ENCODE results near the gene DENR. TPM values are rescaled to one million over a fixed set of nuclear protein-coding genes. Genes with fewer than 3 reads are reported as not detected.

DENR gene
- polyA plus RNA-seq, 1 donor from 2014 or later = 85.1 TPM

DNA sequence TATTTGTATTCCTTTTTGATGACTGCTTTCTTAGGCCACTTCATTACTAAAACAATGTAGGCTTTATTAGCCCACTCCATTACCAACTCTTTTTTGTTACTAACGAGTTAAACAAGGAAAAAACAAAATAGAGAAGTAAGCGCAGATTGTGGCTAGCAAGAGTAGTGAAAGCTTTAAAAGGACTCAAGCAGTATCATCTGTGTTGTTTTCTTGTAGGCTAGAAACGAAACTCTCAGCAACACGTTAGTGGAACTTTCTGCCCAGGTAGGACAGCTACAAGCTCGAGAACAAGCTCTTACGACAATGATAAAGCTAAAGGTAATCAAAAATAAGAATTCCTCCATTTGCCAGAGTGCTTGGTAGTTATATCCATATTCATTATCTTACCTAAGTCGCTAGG is 32.9 kb downstream of the DENR start:
- no peak overlapping the region for H3K4me2 ChIP-seq (ENCODE audit: low read length)
- no peak for TF ChIP-seq EZH2 (IDR thresholded peaks at IDR 0.05; ENCODE audit: borderline replicate concordance, insufficient read depth, low read length, poor library complexity, severe bottlenecking)
- no peak for TF ChIP-seq POLR2AphosphoS5 (IDR thresholded peaks at IDR 0.05)
- TF ChIP-seq, protein P1, sequence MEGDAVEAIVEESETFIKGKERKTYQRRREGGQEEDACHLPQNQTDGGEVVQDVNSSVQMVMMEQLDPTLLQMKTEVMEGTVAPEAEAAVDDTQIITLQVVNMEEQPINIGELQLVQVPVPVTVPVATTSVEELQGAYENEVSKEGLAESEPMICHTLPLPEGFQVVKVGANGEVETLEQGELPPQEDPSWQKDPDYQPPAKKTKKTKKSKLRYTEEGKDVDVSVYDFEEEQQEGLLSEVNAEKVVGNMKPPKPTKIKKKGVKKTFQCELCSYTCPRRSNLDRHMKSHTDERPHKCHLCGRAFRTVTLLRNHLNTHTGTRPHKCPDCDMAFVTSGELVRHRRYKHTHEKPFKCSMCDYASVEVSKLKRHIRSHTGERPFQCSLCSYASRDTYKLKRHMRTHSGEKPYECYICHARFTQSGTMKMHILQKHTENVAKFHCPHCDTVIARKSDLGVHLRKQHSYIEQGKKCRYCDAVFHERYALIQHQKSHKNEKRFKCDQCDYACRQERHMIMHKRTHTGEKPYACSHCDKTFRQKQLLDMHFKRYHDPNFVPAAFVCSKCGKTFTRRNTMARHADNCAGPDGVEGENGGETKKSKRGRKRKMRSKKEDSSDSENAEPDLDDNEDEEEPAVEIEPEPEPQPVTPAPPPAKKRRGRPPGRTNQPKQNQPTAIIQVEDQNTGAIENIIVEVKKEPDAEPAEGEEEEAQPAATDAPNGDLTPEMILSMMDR (IDR thresholded peaks at IDR 0.05; ENCODE audit: poor library complexity, severe bottlenecking) = no peak

GRCh38 chr12:122788387-122788786 is 35.8 kb downstream of the DENR start:
- Histone ChIP-seq H3F3A (ENCODE audit: insufficient read depth, low read length, poor library complexity, severe bottlenecking) (no peaks in the 10 kb centered on the region), H3K27me3 (ENCODE audit: insufficient read depth, low read depth, low read length) (no peaks in the 10 kb centered on the region), H3K27ac (ENCODE audit: low read length) (no peak overlapping the region), H3K79me2 (replicated peaks; ENCODE audit: insufficient read depth, low read length) (no peaks in the 10 kb centered on the region), H3K36me3 (ENCODE audit: insufficient read depth, low read length) (no peaks in the 10 kb centered on the region), H3K9ac (ENCODE audit: low read length) (no peak overlapping the region), H3K4me2 (ENCODE audit: low read length) (no peak overlapping the region), H4K20me1 (ENCODE audit: insufficient read depth) (no peaks in the 10 kb centered on the region), H3K4me3 (ENCODE audit: low read length) (no peak overlapping the region), H2AFZ (ENCODE audit: low read depth, low read length) (no peak overlapping the region), H3K9me3 (ENCODE audit: low read length) (no peaks in the 10 kb centered on the region), H3K9me2 (ENCODE audit: insufficient read depth, low read length) (no peaks in the 10 kb centered on the region)
- TF ChIP-seq SMC3 (conservative IDR thresholded peaks at IDR 0.05; ENCODE audit: poor library complexity) = no peak
- TF ChIP-seq, protein P2, sequence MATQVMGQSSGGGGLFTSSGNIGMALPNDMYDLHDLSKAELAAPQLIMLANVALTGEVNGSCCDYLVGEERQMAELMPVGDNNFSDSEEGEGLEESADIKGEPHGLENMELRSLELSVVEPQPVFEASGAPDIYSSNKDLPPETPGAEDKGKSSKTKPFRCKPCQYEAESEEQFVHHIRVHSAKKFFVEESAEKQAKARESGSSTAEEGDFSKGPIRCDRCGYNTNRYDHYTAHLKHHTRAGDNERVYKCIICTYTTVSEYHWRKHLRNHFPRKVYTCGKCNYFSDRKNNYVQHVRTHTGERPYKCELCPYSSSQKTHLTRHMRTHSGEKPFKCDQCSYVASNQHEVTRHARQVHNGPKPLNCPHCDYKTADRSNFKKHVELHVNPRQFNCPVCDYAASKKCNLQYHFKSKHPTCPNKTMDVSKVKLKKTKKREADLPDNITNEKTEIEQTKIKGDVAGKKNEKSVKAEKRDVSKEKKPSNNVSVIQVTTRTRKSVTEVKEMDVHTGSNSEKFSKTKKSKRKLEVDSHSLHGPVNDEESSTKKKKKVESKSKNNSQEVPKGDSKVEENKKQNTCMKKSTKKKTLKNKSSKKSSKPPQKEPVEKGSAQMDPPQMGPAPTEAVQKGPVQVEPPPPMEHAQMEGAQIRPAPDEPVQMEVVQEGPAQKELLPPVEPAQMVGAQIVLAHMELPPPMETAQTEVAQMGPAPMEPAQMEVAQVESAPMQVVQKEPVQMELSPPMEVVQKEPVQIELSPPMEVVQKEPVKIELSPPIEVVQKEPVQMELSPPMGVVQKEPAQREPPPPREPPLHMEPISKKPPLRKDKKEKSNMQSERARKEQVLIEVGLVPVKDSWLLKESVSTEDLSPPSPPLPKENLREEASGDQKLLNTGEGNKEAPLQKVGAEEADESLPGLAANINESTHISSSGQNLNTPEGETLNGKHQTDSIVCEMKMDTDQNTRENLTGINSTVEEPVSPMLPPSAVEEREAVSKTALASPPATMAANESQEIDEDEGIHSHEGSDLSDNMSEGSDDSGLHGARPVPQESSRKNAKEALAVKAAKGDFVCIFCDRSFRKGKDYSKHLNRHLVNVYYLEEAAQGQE (IDR thresholded peaks at IDR 0.05; ENCODE audit: borderline replicate concordance) = no peak
- TF ChIP-seq TAF1 (IDR thresholded peaks at IDR 0.05; ENCODE audit: low read depth) = no peak
- TF ChIP-seq, protein P1 (IDR thresholded peaks at IDR 0.05; ENCODE audit: poor library complexity, severe bottlenecking) = no peak
- TF ChIP-seq EZH2 (IDR thresholded peaks at IDR 0.05; ENCODE audit: borderline replicate concordance, insufficient read depth, low read length, poor library complexity, severe bottlenecking) = no peak
- TF ChIP-seq EP300 (conservative IDR thresholded peaks at IDR 0.05; ENCODE audit: poor library complexity, severe bottlenecking) = no peak
- TF ChIP-seq POLR2AphosphoS5 (IDR thresholded peaks at IDR 0.05) = no peak
- TF ChIP-seq MXI1 (conservative IDR thresholded peaks at IDR 0.05; ENCODE audit: poor library complexity, severe bottlenecking) = no peak
- no peak for TF ChIP-seq RAD21 (conservative IDR thresholded peaks at IDR 0.05)

More for the DNA sequence above, 32.9 kb downstream of the DENR start:
- H3K27ac ChIP-seq (ENCODE audit: low read length) = no peak overlapping the region
- H3K9me3 ChIP-seq (ENCODE audit: low read length) = no peaks in the 10 kb centered on the region
- no peak overlapping the region for H3K9ac ChIP-seq (ENCODE audit: low read length)
- no peak overlapping the region for H3K4me3 ChIP-seq (ENCODE audit: low read length)
- no peaks in the 10 kb centered on the region for H3K9me2 ChIP-seq (ENCODE audit: insufficient read depth, low read length)
- no peaks in the 10 kb centered on the region for H4K20me1 ChIP-seq (ENCODE audit: insufficient read depth)
- H3F3A ChIP-seq (ENCODE audit: insufficient read depth, low read length, poor library complexity, severe bottlenecking) = no peaks in the 10 kb centered on the region
- H2AFZ ChIP-seq (ENCODE audit: low read depth, low read length) = no peak overlapping the region
- no peaks in the 10 kb centered on the region for H3K36me3 ChIP-seq (ENCODE audit: insufficient read depth, low read length)
- H3K27me3 ChIP-seq (ENCODE audit: insufficient read depth, low read depth, low read length) = no peaks in the 10 kb centered on the region
- no peaks in the 10 kb centered on the region for H3K79me2 ChIP-seq (replicated peaks; ENCODE audit: insufficient read depth, low read length)

All from neural cell (in vitro differentiated cells).